H1 (cell line): Measurements from ENCODE around the gene POLR3F.

Experiments used
- HDAC2 ChIP-seq, 2 experiments: fragments of 300-600 bp in 1 of 2; sonication (generic) in 1 of 2; IDR thresholded peaks; 2 replicates each; pipeline ENCODE4 v1.6.1; 2011 to 2012; ENCODE audit warnings: low read depth in 2 of 2, low read length in 2 of 2, mild to moderate bottlenecking in 2 of 2, moderate library complexity in 2 of 2, borderline replicate concordance in 1 of 2, inconsistent platforms in 1 of 2
- MAFK ChIP-seq: IDR thresholded peaks from 2 replicates; pipeline ENCODE4 v1.6.1; 2012; ENCODE audit warnings: low read depth, mild to moderate bottlenecking, improper control_type of control experiment, low read length
- POLR2A ChIP-seq, 2 experiments: IDR thresholded peaks; 1 replicate in 1 of 2; 2 replicates in 1 of 2; pipeline ENCODE4 v1.6.1; 2011; ENCODE audit warnings: low read depth in 2 of 2, low read length in 2 of 2, mild to moderate bottlenecking in 2 of 2; ENCODE audit errors: control extremely low read depth in 1 of 2
- TF ChIP-seq, protein P1 (sequence below), 3 experiments: IDR thresholded peaks; 1 replicate in 2 of 3; 2 replicates in 1 of 3; pipeline versions ENCODE4 v1.5.1 to v1.6.1; 2011; ENCODE audit warnings: low read length in 3 of 3, mild to moderate bottlenecking in 3 of 3, inconsistent platforms in 2 of 3, low read depth in 1 of 3, moderate library complexity in 1 of 3; ENCODE audit not compliant: insufficient read depth in 1 of 3; ENCODE audit errors: control extremely low read depth in 1 of 3

DNA sequence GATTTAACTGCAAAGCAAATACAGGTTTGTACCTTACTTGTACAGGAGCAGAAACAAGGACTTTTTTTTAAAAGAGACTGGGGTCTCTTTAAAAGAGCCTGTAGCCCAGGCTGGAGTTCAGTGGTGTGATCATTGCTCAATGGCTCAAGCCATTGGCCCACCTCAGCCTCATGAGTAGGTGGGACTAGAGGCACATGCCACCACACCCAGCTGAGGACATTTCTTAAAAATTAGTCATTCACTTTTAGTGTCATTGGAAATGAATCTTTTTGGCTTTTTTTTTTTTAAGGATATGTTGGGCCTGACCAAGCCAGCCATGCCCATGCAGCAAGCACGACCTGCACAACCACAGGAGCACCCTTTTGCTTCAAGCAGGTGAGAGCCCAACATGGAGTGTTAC lies 57.5 kb downstream of the POLR3F start:
- TF ChIP-seq, protein P1, sequence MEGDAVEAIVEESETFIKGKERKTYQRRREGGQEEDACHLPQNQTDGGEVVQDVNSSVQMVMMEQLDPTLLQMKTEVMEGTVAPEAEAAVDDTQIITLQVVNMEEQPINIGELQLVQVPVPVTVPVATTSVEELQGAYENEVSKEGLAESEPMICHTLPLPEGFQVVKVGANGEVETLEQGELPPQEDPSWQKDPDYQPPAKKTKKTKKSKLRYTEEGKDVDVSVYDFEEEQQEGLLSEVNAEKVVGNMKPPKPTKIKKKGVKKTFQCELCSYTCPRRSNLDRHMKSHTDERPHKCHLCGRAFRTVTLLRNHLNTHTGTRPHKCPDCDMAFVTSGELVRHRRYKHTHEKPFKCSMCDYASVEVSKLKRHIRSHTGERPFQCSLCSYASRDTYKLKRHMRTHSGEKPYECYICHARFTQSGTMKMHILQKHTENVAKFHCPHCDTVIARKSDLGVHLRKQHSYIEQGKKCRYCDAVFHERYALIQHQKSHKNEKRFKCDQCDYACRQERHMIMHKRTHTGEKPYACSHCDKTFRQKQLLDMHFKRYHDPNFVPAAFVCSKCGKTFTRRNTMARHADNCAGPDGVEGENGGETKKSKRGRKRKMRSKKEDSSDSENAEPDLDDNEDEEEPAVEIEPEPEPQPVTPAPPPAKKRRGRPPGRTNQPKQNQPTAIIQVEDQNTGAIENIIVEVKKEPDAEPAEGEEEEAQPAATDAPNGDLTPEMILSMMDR (IDR thresholded peaks at IDR 0.05; ENCODE audit: control extremely low read depth in 1 of 3, insufficient read depth in 1 of 3, low read depth in 1 of 3, low read length in 3 of 3) = no peak
- no peak for TF ChIP-seq MAFK
- no peak for TF ChIP-seq HDAC2 (IDR thresholded peaks at IDR 0.05; ENCODE audit: borderline replicate concordance in 1 of 2, low read depth in 2 of 2, low read length in 2 of 2)
- TF ChIP-seq POLR2A (IDR thresholded peaks at IDR 0.05; ENCODE audit: control extremely low read depth in 1 of 2, low read depth in 2 of 2, low read length in 2 of 2) = no peak
